ENCODE data around the gene GRHL1. TPM values are rescaled to one million over a fixed set of nuclear protein-coding genes. Genes with fewer than 3 reads are reported as not detected.

Gene GRHL1
- total and polyA plus RNA-seq, 5 experiments from 2014 or later: 0.05 to 0.47 TPM; not detected in 3

GRCh38 chr2:9951272-9951521 lies 296 bp upstream of the GRHL1 start:
- Mint-ChIP-seq H3K27ac (peak overlapping the region in 1 of 10 donors; percentile 74), H3K4me3 (peak overlapping the region in 4 of 10 donors; percentile 78 to 86 (median 82)), H3K4me1 (peaks cover 4 to 12% (median 9%) of the 10 kb centered on the region in 4 donors), H3K27me3 (peaks cover 19 to 45% (median 27%) of the 10 kb centered on the region in 5 donors), H3K36me3 (no peaks in the 10 kb centered on the region), H3K9me3 (no peaks in the 10 kb centered on the region)
- DNase-seq (no peak), ATAC-seq (no peak)
- POLR2A ChIA-PET: interaction anchor here (0.6 kb wide), 1 partner anchor 665 kb away, joined by 5 read pairs; no protein-coding TSS in a partner anchor

GRCh38 chr2:9952286-9952737 lies 819 bp downstream of the GRHL1 start:
- peak in 1 of 10 donors; percentile 3 for DNase-seq
- peak overlapping the region in 3 of 10 donors; percentile 4 to 60 (median 26) for H3K27ac Mint-ChIP-seq
- peak overlapping the region; percentile 70 to 87 (median 80) for H3K4me3 Mint-ChIP-seq
- H3K36me3 Mint-ChIP-seq: no peaks in the 10 kb centered on the region
- H3K9me3 Mint-ChIP-seq: no peaks in the 10 kb centered on the region
- H3K27me3 Mint-ChIP-seq: peaks cover 15 to 42% (median 27%) of the 10 kb centered on the region in 5 donors
- H3K4me1 Mint-ChIP-seq: peaks cover 4 to 12% (median 9%) of the 10 kb centered on the region in 4 donors
- ATAC-seq: no peak
- POLR2A ChIA-PET: no interaction called here

GRCh38 chr2:9952856-9953503 lies 1.5 kb downstream of the GRHL1 start:
- POLR2A ChIA-PET: no interaction called here
- H3K27me3 Mint-ChIP-seq: peaks cover 15 to 48% (median 34%) of the 10 kb centered on the region in 5 donors
- DNase-seq (no peak), ATAC-seq (no peak)
- H3K4me3 Mint-ChIP-seq: peak overlapping the region in 8 of 10 donors; percentile 34 to 87 (median 82)
- H3K27ac Mint-ChIP-seq: no peak overlapping the region
- no peaks in the 10 kb centered on the region for H3K36me3 Mint-ChIP-seq
- H3K9me3 Mint-ChIP-seq: no peaks in the 10 kb centered on the region
- H3K4me1 Mint-ChIP-seq: peaks cover 4 to 12% (median 9%) of the 10 kb centered on the region in 4 donors

- Mint-ChIP-seq H3K4me3 (peak overlapping the region in 1 of 10 donors; percentile 72), H3K27ac (no peak overlapping the region), H3K36me3 (no peaks in the 10 kb centered on the region), H3K4me1 (peaks cover 4 to 12% (median 9%) of the 10 kb centered on the region in 4 donors), H3K27me3 (peaks cover 12 to 51% (median 34%) of the 10 kb centered on the region in 5 donors), H3K9me3 (no peaks in the 10 kb centered on the region)
- POLR2A ChIA-PET: no interaction called here
- DNase-seq (no peak), ATAC-seq (no peak)
Observed at GRCh38 chr2:9954136-9954535, 2.6 kb downstream of the GRHL1 start.

- H3K27me3 Mint-ChIP-seq: peaks cover 7 to 29% (median 19%) of the 10 kb centered on the region in 5 donors
- no peak overlapping the region for H3K27ac Mint-ChIP-seq
- DNase-seq (no peak), ATAC-seq (no peak)
- POLR2A ChIA-PET: interaction anchor here (0.6 to 0.7 kb wide), 2 partner anchors 99 to 1191 kb away, joined by 3 to 5 read pairs; no protein-coding TSS in a partner anchor
- peaks cover 0 to 2% (median 0%) of the 10 kb centered on the region in 3 donors for H3K36me3 Mint-ChIP-seq
- no peaks in the 10 kb centered on the region for H3K9me3 Mint-ChIP-seq
- no peak overlapping the region for H3K4me3 Mint-ChIP-seq
- H3K4me1 Mint-ChIP-seq: no peaks in the 10 kb centered on the region
Observed at GRCh38 chr2:9958057-9958456, 6.6 kb downstream of the GRHL1 start.

GRCh38 chr2:9959262-9959661 lies 7.8 kb downstream of the GRHL1 start:
- peaks cover 0 to 2% (median 0%) of the 10 kb centered on the region in 3 donors for H3K36me3 Mint-ChIP-seq
- POLR2A ChIA-PET: no interaction called here
- peaks cover 6 to 21% (median 17%) of the 10 kb centered on the region in 5 donors for H3K27me3 Mint-ChIP-seq

GRCh38 chr2:9961013-9961412 lies 9.5 kb downstream of the GRHL1 start:
- Mint-ChIP-seq H3K4me3 (no peak overlapping the region), H3K27ac (no peak overlapping the region), H3K4me1 (peaks cover 0 to 8% (median under 1%) of the 10 kb centered on the region in 4 donors), H3K9me3 (no peaks in the 10 kb centered on the region), H3K36me3 (peaks cover 0 to 2% (median 0%) of the 10 kb centered on the region in 3 donors), H3K27me3 (peaks cover 2 to 17% (median 8%) of the 10 kb centered on the region in 5 donors)
- no peak for ATAC-seq
- DNase-seq: no peak
- POLR2A ChIA-PET: no interaction called here

More at GRCh38 chr2:9959262-9959661, 7.8 kb downstream of the GRHL1 start:
- no peak for ATAC-seq
- H3K4me3 Mint-ChIP-seq: no peak overlapping the region
- DNase-seq: no peak
- H3K27ac Mint-ChIP-seq: no peak overlapping the region
- H3K9me3 Mint-ChIP-seq: no peaks in the 10 kb centered on the region
- H3K4me1 Mint-ChIP-seq: no peaks in the 10 kb centered on the region

GRCh38 chr2:9964334-9964980 lies 13.0 kb downstream of the GRHL1 start:
- H3K36me3 Mint-ChIP-seq: peaks cover 0 to 2% (median 0%) of the 10 kb centered on the region in 3 donors
- peak overlapping the region in 2 of 10 donors; percentile 8 to 27 for H3K27ac Mint-ChIP-seq
- no peaks in the 10 kb centered on the region for H3K9me3 Mint-ChIP-seq
- DNase-seq (no peak), ATAC-seq (no peak)
- H3K4me3 Mint-ChIP-seq: no peak overlapping the region
- POLR2A ChIA-PET: no interaction called here
- peaks cover 0 to 8% (median 1%) of the 10 kb centered on the region in 5 donors for H3K27me3 Mint-ChIP-seq
- peaks cover 0 to 12% (median under 1%) of the 10 kb centered on the region in 4 donors for H3K4me1 Mint-ChIP-seq

- Mint-ChIP-seq H3K4me1 (peaks cover 0 to 12% (median under 1%) of the 10 kb centered on the region in 4 donors), H3K9me3 (no peaks in the 10 kb centered on the region), H3K4me3 (no peak overlapping the region), H3K27ac (peak overlapping the region in 3 of 10 donors; percentile 8 to 27 (median 14)), H3K36me3 (no peaks in the 10 kb centered on the region), H3K27me3 (peaks cover 0 to 6% (median 0%) of the 10 kb centered on the region in 5 donors)
- no peak for ATAC-seq
- DNase-seq: no peak
- POLR2A ChIA-PET: no interaction called here
Observed at GRCh38 chr2:9965119-9965822, 13.8 kb downstream of the GRHL1 start.

GRCh38 chr2:9966491-9967022 lies 15.1 kb downstream of the GRHL1 start:
- DNase-seq: no peak
- no peak for ATAC-seq
- Mint-ChIP-seq H3K4me3 (no peak overlapping the region), H3K27ac (no peak overlapping the region), H3K36me3 (no peaks in the 10 kb centered on the region), H3K27me3 (peaks cover 0 to 6% (median 0%) of the 10 kb centered on the region in 5 donors), H3K4me1 (peaks cover 0 to 12% (median under 1%) of the 10 kb centered on the region in 4 donors), H3K9me3 (no peaks in the 10 kb centered on the region)
- POLR2A ChIA-PET: no interaction called here

GRCh38 chr2:9967053-9967775 lies 15.7 kb downstream of the GRHL1 start:
- Mint-ChIP-seq H3K36me3 (no peaks in the 10 kb centered on the region), H3K27me3 (peaks cover 0 to 3% (median 0%) of the 10 kb centered on the region in 5 donors), H3K4me3 (no peak overlapping the region), H3K4me1 (peaks cover 0 to 12% (median under 1%) of the 10 kb centered on the region in 4 donors), H3K27ac (no peak overlapping the region), H3K9me3 (no peaks in the 10 kb centered on the region)
- POLR2A ChIA-PET: no interaction called here
- DNase-seq (no peak), ATAC-seq (no peak)

All from naive thymus-derived CD8-positive, alpha-beta T cell (primary cell).